ENCODE measurements around the gene CMTR1. TPM values are rescaled to one million over a fixed set of nuclear protein-coding genes. Genes with fewer than 3 reads are reported as not detected.
A peak's percentile ranks its signal among the peaks of the same experiment; 100 is the strongest.
"Not testable (repeated sequence)": the region's sequence is repeated elsewhere in the genome, so short reads cannot be mapped to it uniquely, and the experiment has no call there.

The CMTR1 gene
- total RNA-seq, 1 donor from 2014 or later: 25.4 TPM

- DNase-seq (ENCODE audit: low read depth in 2 of 2): no peak
Observed at GRCh38 chr6:37435373-37435772, 2.4 kb downstream of the CMTR1 start.

DNA sequence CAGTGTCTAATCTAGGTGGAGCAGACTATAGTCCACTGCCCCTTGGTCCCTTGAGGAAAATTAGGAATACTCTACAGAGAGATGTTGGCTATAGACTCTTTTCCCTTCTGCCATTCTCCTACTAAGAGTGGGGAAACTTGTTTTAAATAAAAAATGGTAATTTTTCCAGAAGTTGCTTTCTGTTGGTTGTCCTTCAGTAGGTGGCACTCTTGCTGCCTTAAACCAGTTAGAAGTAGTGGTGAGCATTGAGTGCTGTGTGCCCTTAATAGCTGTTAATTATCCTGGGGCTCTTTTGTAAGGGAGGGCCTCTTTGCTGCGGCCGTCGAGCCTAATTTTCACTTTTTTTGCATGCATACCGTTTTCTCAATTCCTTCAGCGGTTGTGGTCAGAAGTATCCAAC, 2.8 kb downstream of the CMTR1 start:
- peak in 1 of 2 donors; percentile 22 for DNase-seq (ENCODE audit: low read depth in 2 of 2)

- DNase-seq (ENCODE audit: low read depth in 2 of 2): peak in 1 of 2 donors; percentile 30
Observed at GRCh38 chr6:37438930-37439329, 5.9 kb downstream of the CMTR1 start.

GRCh38 chr6:37441651-37442050, 8.6 kb downstream of the CMTR1 start:
- DNase-seq (ENCODE audit: low read depth in 2 of 2): no peak

DNA sequence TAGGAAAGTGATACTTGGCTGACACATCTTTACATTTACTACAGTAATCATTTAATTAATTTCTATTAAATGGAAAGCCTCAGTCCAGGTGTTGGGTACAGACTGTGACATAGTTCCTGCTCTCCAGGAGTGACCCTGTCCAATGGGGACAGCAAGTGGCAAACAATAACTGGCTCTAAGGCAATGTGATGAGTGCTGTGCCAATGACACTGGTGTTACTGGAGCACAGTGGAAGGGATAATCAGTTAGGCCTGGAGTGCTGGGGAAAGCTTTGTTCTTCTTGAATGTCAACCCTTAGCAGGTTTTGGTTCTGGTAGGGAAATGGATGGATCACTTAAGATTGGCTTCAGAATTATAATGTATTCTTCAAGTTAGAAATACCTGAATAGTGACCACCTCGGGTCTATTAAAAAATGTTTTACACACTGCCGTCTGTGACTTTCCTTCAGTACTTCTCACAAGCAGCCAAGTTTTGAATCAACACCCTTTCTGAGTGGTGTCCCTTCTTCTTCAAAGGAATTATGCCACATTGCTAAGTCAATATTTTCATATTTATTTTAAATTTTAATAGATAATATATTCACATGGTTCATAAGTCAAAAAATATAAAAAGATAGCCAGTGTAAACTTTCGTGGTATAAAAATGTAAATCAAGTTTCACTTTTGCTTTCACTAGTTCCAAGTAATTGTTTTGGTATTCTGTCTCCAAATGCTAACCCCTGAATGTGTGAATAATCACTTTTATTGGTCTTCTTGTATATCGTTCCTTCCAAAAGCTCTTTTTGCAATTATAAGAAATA, 9.6 kb downstream of the CMTR1 start:
- DNase-seq (ENCODE audit: low read depth in 2 of 2): peak; percentile 44 to 62

DNA sequence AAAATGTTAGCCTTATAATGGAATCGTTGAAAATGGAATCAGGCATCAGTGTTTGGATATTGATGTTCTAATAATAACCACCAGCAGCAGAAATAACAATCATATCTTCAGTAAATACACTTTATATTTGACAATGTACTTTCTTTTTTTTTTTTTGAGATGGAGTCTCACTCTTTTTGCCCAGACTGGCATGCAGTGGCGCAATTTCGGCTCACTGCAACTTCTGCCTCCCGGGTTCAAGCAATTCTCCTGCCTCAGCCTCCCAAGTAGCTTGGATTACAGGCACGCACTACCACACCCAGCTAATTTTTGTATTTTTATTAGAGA, 10.2 kb downstream of the CMTR1 start:
- not testable (repeated sequence) for DNase-seq (ENCODE audit: low read depth in 2 of 2)

DNA sequence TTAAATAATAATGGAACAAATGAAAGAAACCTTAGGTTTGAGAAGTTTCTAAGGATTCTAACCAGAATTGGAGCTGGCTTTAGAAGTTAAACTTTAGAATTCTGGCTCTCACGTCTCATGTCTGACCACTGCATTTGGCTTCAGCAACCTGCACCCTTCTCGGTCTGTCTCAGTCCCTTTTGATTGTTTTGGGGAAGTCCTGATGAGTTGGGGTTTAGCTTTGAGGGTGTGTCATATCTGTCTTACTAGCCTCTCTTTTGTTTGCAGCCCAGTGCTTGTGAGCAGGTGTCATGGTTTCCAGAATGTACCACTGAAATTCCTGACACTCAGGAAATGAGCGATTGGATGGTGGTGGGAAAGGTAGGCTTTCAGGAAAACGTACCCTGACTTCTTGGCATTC, 17.0 kb downstream of the CMTR1 start:
- DNase-seq (ENCODE audit: low read depth in 2 of 2): no peak

DNA sequence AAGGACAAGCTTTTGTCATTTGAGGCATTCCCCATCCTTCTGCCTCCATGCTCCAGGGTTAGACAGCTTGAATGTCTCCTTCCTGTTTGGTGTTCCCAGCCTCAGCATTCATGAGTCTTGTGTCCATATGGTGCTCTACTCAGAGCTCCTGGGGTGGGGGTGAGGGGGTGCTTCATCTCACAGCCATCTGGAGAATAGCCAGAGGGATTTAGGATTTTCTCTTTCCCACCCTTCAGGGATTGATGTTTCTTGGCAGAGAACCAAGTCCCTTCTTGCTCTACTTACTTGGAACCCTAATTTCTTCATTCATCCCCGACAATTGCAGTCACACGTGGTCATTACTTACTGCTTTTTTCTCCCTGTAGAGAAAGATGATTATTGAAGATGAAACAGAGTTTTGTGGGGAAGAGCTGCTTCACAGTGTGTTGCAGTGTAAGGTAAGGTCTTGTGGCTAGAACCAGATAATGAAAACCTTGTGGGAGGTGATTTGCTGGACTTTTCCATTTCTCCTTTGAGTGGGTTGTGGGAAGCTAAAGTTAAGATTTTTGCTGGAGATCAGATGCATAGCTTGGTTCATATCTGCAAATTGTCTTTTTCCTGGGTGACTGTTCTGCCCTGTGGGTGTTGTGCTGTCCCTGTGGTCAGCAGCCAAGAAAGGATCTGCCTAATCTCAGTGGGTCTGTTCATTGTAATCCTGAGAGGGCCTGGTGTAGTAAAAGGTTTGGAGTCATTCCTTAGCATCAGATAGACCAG, 18.6 kb downstream of the CMTR1 start:
- no peak for DNase-seq (ENCODE audit: low read depth in 2 of 2)

- no peak for DNase-seq (ENCODE audit: low read depth in 2 of 2)
Observed at GRCh38 chr6:37452522-37452921, 19.5 kb downstream of the CMTR1 start.

- DNase-seq (ENCODE audit: low read depth in 2 of 2): no peak
Observed at GRCh38 chr6:37454420-37455140, 21.6 kb downstream of the CMTR1 start.

- peak in 1 of 2 donors; percentile 27 for DNase-seq (ENCODE audit: low read depth in 2 of 2)
Observed at GRCh38 chr6:37456126-37456525, 23.1 kb downstream of the CMTR1 start.

GRCh38 chr6:37456816-37457560, 24.0 kb downstream of the CMTR1 start:
- peak in 1 of 2 donors; percentile 74 for DNase-seq (ENCODE audit: low read depth in 2 of 2)

- no peak for DNase-seq (ENCODE audit: low read depth in 2 of 2)
Observed at GRCh38 chr6:37459981-37460800, 27.2 kb downstream of the CMTR1 start.

- no peak for DNase-seq (ENCODE audit: low read depth in 2 of 2)
Observed at GRCh38 chr6:37460805-37461204, 27.8 kb downstream of the CMTR1 start.

GRCh38 chr6:37463110-37463509, 30.1 kb downstream of the CMTR1 start:
- DNase-seq (ENCODE audit: low read depth in 2 of 2): no peak

GRCh38 chr6:37467718-37468117, 34.7 kb downstream of the CMTR1 start:
- no peak for DNase-seq (ENCODE audit: low read depth in 2 of 2)

DNA sequence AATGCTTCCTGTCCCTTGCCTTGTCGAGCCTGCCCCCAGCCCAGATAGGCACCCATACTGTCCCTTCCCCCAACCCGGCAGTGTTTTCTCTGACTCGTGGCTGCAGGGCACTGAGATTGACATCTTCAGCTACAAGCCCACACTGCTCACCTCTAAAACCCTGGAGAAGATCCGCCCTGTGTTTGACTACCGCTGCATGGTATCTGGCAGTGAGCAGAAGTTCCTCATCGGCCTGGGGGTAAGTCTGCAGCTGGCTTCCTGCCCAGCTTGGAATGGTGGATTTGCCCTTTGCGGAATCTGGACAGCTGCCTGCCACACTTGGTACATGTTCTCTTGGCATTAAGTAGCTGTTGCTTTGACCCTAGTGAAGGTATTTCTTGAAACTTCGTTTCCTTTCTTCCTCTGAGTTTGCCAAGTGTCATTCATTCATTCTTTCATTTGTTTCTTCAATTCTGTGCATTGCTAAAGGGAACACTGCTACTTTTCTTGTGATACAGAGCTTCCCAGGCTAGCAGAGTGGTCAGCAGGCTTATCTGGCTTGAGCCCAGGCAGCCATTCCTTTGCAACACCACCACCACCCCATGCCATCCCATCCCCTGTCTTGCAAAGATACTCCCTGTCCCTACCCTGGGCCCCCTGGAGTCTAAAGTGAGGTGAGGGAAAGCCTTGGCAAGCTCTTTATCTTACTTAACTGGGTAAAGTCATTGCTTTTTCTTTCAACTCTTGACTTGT, 40.5 kb downstream of the CMTR1 start:
- DNase-seq (ENCODE audit: low read depth in 2 of 2): peak in 1 of 2 donors; percentile 44

- no peak for DNase-seq (ENCODE audit: low read depth in 2 of 2)
Observed at GRCh38 chr6:37474316-37474715, 41.3 kb downstream of the CMTR1 start.

- no peak for DNase-seq (ENCODE audit: low read depth in 2 of 2)
Observed at GRCh38 chr6:37477191-37477590, 44.2 kb downstream of the CMTR1 start.

All from lung microvascular endothelial cell (primary cell).